Duodenal mucosa (tissue), 2 donors: ENCODE results near the gene CES5A.
"Not testable (repeated sequence)": the region's sequence is repeated elsewhere in the genome, so short reads cannot be mapped to it uniquely, and the experiment has no call there.

Experiments used
- H3K27ac ChIP-seq: one replicate; pipeline ENCODE4 v1.7.0; 2013; ENCODE audit warnings: low read depth, low read length
- H3K27me3 ChIP-seq, 2 donors: one replicate each; pipeline ENCODE4 v1.7.0; 2013; ENCODE audit warnings: low read length in 2 of 2, control low read depth in 1 of 2; ENCODE audit not compliant: insufficient read depth in 2 of 2, control insufficient read depth in 1 of 2
- H3K36me3 ChIP-seq, 2 donors: one replicate each; pipeline ENCODE4 v1.7.0; 2013; ENCODE audit warnings: low read length in 2 of 2, control low read depth in 1 of 2; ENCODE audit not compliant: insufficient read depth in 2 of 2, control insufficient read depth in 1 of 2
- H3K4me1 ChIP-seq, 2 donors: one replicate each; pipeline ENCODE4 v1.7.0; 2013; ENCODE audit warnings: low read length in 2 of 2, control low read depth in 1 of 2; ENCODE audit not compliant: insufficient read depth in 2 of 2, control insufficient read depth in 1 of 2
- H3K4me3 ChIP-seq, 2 donors: one replicate each; pipeline ENCODE4 v1.7.0; 2013; ENCODE audit warnings: low read length in 2 of 2, low read depth in 1 of 2
- H3K9ac ChIP-seq, 2 donors: one replicate each; pipeline ENCODE4 v1.7.0; 2013; ENCODE audit warnings: low read length in 2 of 2, low read depth in 1 of 2
- H3K9me3 ChIP-seq, 2 donors: one replicate each; pipeline ENCODE4 v1.7.0; 2013; ENCODE audit warnings: low read length in 2 of 2, control low read depth in 1 of 2; ENCODE audit not compliant: control insufficient read depth in 1 of 2

The CES5A gene

GRCh38 chr16:55875273-55875672 lies at the start of gene CES5A:
TSS of gene CES5A (minus strand) at chr16:55875373. CDS start at chr16:55875221, 152 bp downstream.
- Histone ChIP-seq H3K36me3 (no peaks in the 10 kb centered on the region), H3K9ac (no peak within 1 kb of the TSS), H3K27ac (no peak within 1 kb of the TSS), H3K27me3 (no peaks in the 10 kb centered on the region), H3K4me1 (no peaks in the 10 kb centered on the region), H3K4me3 (no peak within 1 kb of the TSS), H3K9me3 (no peaks in the 10 kb centered on the region)

- Histone ChIP-seq H3K27ac (no peak overlapping the region), H3K27me3 (no peaks in the 10 kb centered on the region), H3K4me3 (no peak overlapping the region), H3K9ac (no peak overlapping the region), H3K4me1 (no peaks in the 10 kb centered on the region), H3K9me3 (no peaks in the 10 kb centered on the region), H3K36me3 (no peaks in the 10 kb centered on the region)
Observed at GRCh38 chr16:55922662-55923061, 47.5 kb upstream of the CES5A start.

- no peaks in the 10 kb centered on the region for H3K27me3 ChIP-seq
- H3K27ac ChIP-seq, result no peak overlapping the region
- no peaks in the 10 kb centered on the region for H3K36me3 ChIP-seq
- H3K9ac ChIP-seq, result no peak overlapping the region
- no peak overlapping the region for H3K4me3 ChIP-seq
- no peaks in the 10 kb centered on the region for H3K4me1 ChIP-seq
- no peaks in the 10 kb centered on the region for H3K9me3 ChIP-seq
Observed at GRCh38 chr16:55917373-55918160, 42.4 kb upstream of the CES5A start.

GRCh38 chr16:55915096-55915827 lies 40.1 kb upstream of the CES5A start:
- no peaks in the 10 kb centered on the region for H3K27me3 ChIP-seq
- H3K27ac ChIP-seq, result no peak overlapping the region
- no peak overlapping the region for H3K4me3 ChIP-seq
- H3K4me1 ChIP-seq, result no peaks in the 10 kb centered on the region
- H3K9ac ChIP-seq, result no peak overlapping the region
- no peaks in the 10 kb centered on the region for H3K36me3 ChIP-seq
- H3K9me3 ChIP-seq, result no peaks in the 10 kb centered on the region

- Histone ChIP-seq H3K27me3 (no peaks in the 10 kb centered on the region), H3K4me3 (no peak overlapping the region), H3K9me3 (no peaks in the 10 kb centered on the region), H3K36me3 (no peaks in the 10 kb centered on the region), H3K27ac (no peak overlapping the region), H3K4me1 (no peaks in the 10 kb centered on the region), H3K9ac (no peak overlapping the region)
Observed at GRCh38 chr16:55914383-55914782, 39.2 kb upstream of the CES5A start.

GRCh38 chr16:55913716-55914115 lies 38.5 kb upstream of the CES5A start:
- H3K36me3 ChIP-seq, result no peaks in the 10 kb centered on the region
- no peaks in the 10 kb centered on the region for H3K27me3 ChIP-seq
- no peaks in the 10 kb centered on the region for H3K4me1 ChIP-seq
- no peak overlapping the region for H3K4me3 ChIP-seq
- H3K27ac ChIP-seq, result no peak overlapping the region
- H3K9ac ChIP-seq, result no peak overlapping the region
- H3K9me3 ChIP-seq, result no peaks in the 10 kb centered on the region

- not testable (repeated sequence) for H3K4me1 ChIP-seq
Observed at GRCh38 chr16:55913121-55913520, 37.9 kb upstream of the CES5A start.

GRCh38 chr16:55912022-55912421 lies 36.8 kb upstream of the CES5A start:
- Histone ChIP-seq H3K4me3 (no peak overlapping the region), H3K36me3 (no peaks in the 10 kb centered on the region), H3K4me1 (no peaks in the 10 kb centered on the region), H3K27ac (no peak overlapping the region), H3K27me3 (no peaks in the 10 kb centered on the region), H3K9me3 (no peaks in the 10 kb centered on the region), H3K9ac (no peak overlapping the region)

More at GRCh38 chr16:55913121-55913520, 37.9 kb upstream of the CES5A start:
- not testable (repeated sequence) for H3K9me3 ChIP-seq, H3K9ac ChIP-seq, H3K36me3 ChIP-seq, H3K4me3 ChIP-seq, H3K27ac ChIP-seq, H3K27me3 ChIP-seq

- H3K9ac ChIP-seq, result no peak overlapping the region
- no peaks in the 10 kb centered on the region for H3K36me3 ChIP-seq
- H3K27me3 ChIP-seq, result no peaks in the 10 kb centered on the region
- no peaks in the 10 kb centered on the region for H3K4me1 ChIP-seq
- H3K4me3 ChIP-seq, result no peak overlapping the region
- no peaks in the 10 kb centered on the region for H3K9me3 ChIP-seq
- H3K27ac ChIP-seq, result no peak overlapping the region
Observed at GRCh38 chr16:55911616-55912015, 36.4 kb upstream of the CES5A start.

- Histone ChIP-seq H3K4me3 (no peak overlapping the region), H3K4me1 (no peaks in the 10 kb centered on the region), H3K9ac (no peak overlapping the region), H3K36me3 (no peaks in the 10 kb centered on the region), H3K9me3 (no peaks in the 10 kb centered on the region), H3K27me3 (no peaks in the 10 kb centered on the region), H3K27ac (no peak overlapping the region)
Observed at GRCh38 chr16:55909876-55910275, 34.7 kb upstream of the CES5A start.
